ENCODE measurements around the gene CIB4.

The CIB4 gene

DNA sequence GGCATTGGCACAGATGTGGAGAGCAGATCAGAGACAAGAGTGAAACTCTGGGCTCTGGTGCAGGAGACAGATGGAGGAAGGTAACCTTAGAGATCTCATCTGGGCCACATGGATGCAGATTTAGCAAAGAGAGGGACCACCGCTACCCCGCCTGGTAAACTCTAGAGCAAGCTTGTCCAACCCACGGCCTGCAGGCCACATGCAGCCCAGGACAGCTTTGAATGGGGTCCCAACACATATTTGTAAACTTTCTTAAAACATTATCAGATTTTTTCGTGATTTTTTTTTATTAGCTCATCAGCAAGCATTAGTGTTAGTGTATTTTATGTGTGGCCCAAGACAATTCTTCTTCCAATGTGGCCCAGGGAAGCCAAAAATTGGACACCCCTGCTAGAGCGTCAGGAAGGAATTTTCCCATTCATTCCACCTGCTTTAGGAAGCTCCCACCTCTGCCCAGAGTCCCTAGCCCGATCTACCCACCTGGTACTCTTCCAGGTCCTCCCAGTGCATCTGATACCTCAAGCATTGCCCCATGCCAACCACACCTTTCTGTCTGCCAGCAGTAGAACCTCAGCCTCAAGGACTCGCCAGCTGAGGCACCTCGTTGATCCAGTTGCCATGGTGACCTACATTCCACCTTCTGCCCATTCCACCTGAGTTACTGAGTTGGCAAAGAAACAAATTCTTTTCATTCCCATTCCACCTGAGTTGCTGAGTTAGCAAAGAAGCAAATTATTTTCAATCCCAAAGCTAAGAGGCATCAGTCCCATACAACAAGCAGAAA is at the start of gene CIB4:
TSS of gene CIB4 (minus strand) at position 586 of the 784 bp plus-strand sequence. CDS start at position 534, 52 bp downstream.
- DNase-seq (ENCODE audit: low read depth in 4 of 4, low spot score in 1 of 4), result no peak

DNA sequence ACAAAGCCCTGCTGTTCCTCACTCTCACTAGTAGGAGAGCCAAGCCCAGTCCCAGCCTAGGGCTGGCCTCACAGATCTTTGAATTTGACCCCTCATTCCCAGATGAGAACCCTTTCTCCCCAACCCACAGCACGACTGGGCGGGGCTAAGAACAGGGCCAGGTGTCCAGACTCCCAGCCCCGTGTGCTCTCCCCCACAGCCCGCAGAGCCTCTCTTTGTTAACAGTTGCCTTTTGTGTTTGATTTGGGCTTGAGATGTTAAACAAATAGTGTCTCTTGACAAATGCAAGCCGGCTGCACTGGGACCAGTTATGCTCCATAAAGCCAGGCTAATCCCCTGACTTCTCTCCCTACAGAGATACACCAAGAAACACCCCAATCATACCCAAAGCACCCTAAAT is 46.6 kb upstream of the CIB4 start:
- no peak for DNase-seq (ENCODE audit: low read depth in 4 of 4, low spot score in 1 of 4)

- no peak for DNase-seq (ENCODE audit: low read depth in 4 of 4, low spot score in 1 of 4)
Observed at GRCh38 chr2:26687328-26687727, 46.2 kb upstream of the CIB4 start.

GRCh38 chr2:26685989-26686839 is 45.0 kb upstream of the CIB4 start:
- no peak for DNase-seq (ENCODE audit: low read depth in 4 of 4, low spot score in 1 of 4)

DNA sequence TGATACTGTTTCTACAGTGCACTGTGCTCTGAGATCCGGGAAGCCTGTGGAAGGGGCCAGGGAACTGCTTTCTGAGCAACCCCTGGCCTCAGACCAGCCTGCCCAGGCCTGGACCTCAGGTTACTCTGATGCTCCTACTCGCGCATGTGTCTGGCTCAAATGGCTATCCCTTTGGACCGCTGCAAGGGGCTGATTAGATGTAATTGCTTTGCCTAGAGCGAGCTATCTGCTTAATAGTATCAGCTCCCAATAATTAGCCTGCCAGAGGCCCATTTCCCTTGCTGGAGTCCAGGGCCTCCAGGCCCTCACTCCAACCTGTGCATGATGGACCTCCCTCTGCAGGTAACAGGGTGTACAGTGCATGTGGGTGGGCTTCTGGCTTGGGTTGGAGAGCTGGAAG is 44.2 kb upstream of the CIB4 start:
- no peak for DNase-seq (ENCODE audit: low read depth in 4 of 4, low spot score in 1 of 4)

GRCh38 chr2:26683583-26683982 is 42.4 kb upstream of the CIB4 start:
- DNase-seq (ENCODE audit: low read depth in 4 of 4, low spot score in 1 of 4), result no peak

DNA sequence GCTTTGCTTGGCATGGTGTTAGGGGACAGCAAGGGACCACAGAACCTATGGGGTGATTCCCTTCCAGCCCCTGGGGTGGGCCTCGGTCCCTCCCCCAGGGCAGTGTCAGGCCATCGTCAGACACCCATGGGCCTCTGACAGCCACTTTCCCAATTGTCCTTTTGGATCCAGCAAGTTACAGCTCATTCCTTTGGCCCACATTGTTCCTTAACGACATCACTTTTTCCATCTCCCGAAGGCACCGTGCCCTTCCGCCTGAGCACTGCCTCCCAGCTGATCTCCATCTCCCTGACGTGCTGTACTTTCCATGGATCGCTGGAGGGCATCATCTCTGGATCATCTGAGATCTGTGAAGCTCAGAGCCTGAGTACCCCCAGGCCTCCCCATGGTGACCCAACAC is 41.0 kb upstream of the CIB4 start:
- no peak for DNase-seq (ENCODE audit: low read depth in 4 of 4, low spot score in 1 of 4)

GRCh38 chr2:26681656-26682055 is 40.5 kb upstream of the CIB4 start:
- DNase-seq (ENCODE audit: low read depth in 4 of 4, low spot score in 1 of 4), result no peak

- DNase-seq (ENCODE audit: low read depth in 4 of 4, low spot score in 1 of 4), result no peak
Observed at GRCh38 chr2:26679867-26680266, 38.7 kb upstream of the CIB4 start.

DNA sequence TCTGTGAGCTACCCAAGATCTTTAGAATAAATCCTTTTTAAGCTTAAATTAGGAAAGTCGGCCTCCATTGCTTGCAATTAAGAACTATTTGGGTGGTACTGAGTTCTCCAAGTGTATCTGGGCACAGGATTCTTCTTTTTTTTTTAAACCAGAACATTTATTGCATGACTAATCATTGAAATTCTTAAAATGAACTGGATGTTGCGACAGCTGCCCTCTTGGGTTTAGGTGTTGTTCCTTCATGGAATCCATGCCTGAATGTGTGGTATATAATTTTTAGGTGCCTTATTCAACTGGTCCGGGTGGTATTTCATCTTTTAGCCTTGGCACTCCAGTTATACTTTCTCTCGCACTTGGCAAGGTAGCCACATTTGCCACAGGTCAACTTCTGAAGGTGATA is 36.9 kb upstream of the CIB4 start:
- no peak for DNase-seq (ENCODE audit: low read depth in 4 of 4, low spot score in 1 of 4)

GRCh38 chr2:26675651-26676255 is 34.6 kb upstream of the CIB4 start:
- no peak for DNase-seq (ENCODE audit: low read depth in 4 of 4, low spot score in 1 of 4)

GRCh38 chr2:26674771-26675170 is 33.6 kb upstream of the CIB4 start:
- no peak for DNase-seq (ENCODE audit: low read depth in 4 of 4, low spot score in 1 of 4)

GRCh38 chr2:26674002-26674751 is 33.0 kb upstream of the CIB4 start:
- DNase-seq (ENCODE audit: low read depth in 4 of 4, low spot score in 1 of 4), result no peak

- DNase-seq (ENCODE audit: low read depth in 4 of 4, low spot score in 1 of 4), result no peak
Observed at GRCh38 chr2:26672818-26673393, 31.7 kb upstream of the CIB4 start.

GRCh38 chr2:26672112-26672817 is 31.1 kb upstream of the CIB4 start:
- DNase-seq (ENCODE audit: low read depth in 4 of 4, low spot score in 1 of 4), result no peak

GRCh38 chr2:26671691-26672090 is 30.5 kb upstream of the CIB4 start:
- no peak for DNase-seq (ENCODE audit: low read depth in 4 of 4, low spot score in 1 of 4)

DNA sequence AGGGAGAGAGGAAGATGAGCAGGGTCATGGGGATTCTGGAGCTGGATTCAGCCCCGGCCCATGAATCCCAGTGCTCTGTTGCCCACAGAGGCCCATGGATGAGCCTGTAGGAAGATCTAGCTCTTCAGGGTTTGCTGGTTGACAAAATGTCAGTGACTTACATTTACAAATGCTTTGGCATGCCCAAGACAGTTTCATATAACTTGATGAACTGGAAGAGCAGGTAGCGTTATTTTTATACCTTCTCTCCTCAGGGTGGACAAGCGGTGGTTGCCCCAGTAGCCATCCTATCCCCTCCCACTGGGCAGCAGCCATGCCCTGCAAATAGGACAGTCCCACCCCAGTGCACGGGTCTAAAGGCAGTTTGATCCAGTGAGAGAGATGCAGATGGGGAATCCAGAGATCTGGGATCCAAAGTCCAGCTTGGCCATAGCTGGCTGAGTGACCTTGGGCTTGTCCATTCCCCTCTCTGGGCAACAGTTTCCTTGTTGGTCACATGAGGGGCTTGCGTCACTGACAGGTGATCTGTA is 29.8 kb upstream of the CIB4 start:
- DNase-seq (ENCODE audit: low read depth in 4 of 4, low spot score in 1 of 4), result no peak

DNA sequence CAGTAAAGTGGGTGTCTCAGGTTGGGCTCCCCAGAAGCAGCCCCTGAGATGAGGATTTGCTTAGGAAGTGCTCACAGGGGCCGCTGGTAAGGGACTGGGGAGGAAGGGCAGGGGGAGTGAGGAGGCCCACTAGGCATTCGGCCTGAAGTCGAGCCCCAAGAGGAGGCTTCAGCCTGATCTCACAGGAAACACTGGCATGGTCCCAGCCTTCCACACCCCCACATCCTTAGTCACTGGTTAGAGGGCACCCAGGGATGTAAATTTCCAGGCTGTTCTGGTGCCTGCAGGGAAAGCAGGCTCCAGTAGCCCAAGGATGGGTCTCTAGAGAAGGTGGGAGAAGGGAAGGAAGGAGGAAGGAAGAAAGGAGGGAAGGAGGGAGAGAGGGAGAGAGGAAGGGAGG is 29.0 kb upstream of the CIB4 start:
- DNase-seq (ENCODE audit: low read depth in 4 of 4, low spot score in 1 of 4), result no peak

DNA sequence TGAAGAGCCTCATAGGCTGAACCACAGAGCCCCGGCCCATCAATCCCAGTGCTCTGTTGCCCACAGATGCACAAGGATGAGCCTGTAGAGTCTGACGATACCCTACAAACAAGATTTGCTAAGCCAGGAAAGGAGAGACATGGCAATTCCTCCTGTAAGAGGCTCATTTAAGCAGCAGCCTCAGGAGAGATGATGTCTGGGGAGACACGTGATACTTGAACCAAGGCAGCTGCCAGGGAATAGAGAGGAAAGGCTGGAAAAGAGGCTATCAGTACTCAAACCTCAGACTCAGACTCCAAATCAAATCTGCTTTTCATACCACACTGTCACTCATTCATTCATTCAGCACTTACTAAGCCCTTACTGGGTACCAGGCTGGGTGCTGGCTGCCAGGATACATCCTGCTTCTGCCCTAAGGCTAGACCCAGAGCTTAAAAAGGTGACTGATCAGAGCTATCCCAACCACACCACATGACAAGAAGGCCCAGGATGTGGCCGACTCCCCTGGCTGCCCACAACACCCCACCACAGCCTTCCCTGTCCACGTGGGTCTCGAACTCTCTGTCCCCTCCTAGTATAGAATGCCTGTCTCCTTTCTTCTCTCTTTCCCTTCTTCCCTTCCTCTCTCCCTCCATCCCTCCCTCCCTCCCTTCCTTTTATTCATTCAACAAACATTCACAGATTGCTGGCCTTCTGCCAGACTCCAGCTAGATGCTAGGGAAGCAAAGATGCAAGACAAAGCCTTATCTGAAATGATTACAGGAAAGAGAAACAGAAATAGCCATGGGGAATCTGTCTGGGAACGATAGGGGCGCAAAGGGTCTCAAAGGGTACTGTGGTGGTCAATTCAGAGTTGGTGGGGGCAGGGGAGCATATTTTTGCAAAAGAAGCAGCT is 27.9 kb upstream of the CIB4 start:
- DNase-seq (ENCODE audit: low read depth in 4 of 4, low spot score in 1 of 4), result no peak
